ENCODE data around the gene KRTAP3-1.

KRTAP3-1 gene

GRCh38 chr17:40963838-40964237 is 45.1 kb downstream of the KRTAP3-1 start:
- peak; percentile 46 for TF ChIP-seq CTCF (IDR thresholded peaks at IDR 0.05; ENCODE audit: extremely low read depth, insufficient read depth, missing control alignments)
- in situ Hi-C loops (cut with MboI; ENCODE audit: low pct_unique_long_range_greater_than_20kb, low sequenced_read_pairs, unreplicated experiment) = no loop called here
- peak; percentile 23 for DNase-seq (ENCODE audit: low spot score)

- no peak for TF ChIP-seq CTCF (IDR thresholded peaks at IDR 0.05; ENCODE audit: extremely low read depth, insufficient read depth, missing control alignments)
- in situ Hi-C loops (cut with MboI; ENCODE audit: low pct_unique_long_range_greater_than_20kb, low sequenced_read_pairs, unreplicated experiment) = no loop called here
- DNase-seq (ENCODE audit: low spot score) = no peak
These were observed 46.8 kb downstream of the KRTAP3-1 start for GRCh38 chr17:40962059-40962561.

GRCh38 chr17:40961591-40961990 is 47.3 kb downstream of the KRTAP3-1 start:
- no peak for DNase-seq (ENCODE audit: low spot score)
- in situ Hi-C loops (cut with MboI; ENCODE audit: low pct_unique_long_range_greater_than_20kb, low sequenced_read_pairs, unreplicated experiment) = no loop called here
- no peak for TF ChIP-seq CTCF (IDR thresholded peaks at IDR 0.05; ENCODE audit: extremely low read depth, insufficient read depth, missing control alignments)

- in situ Hi-C loops (cut with MboI; ENCODE audit: low pct_unique_long_range_greater_than_20kb, low sequenced_read_pairs, unreplicated experiment) = no loop called here
- TF ChIP-seq CTCF (IDR thresholded peaks at IDR 0.05; ENCODE audit: extremely low read depth, insufficient read depth, missing control alignments) = no peak
These were observed 48.8 kb downstream of the KRTAP3-1 start for GRCh38 chr17:40960144-40960543.

More at GRCh38 chr17:40960144-40960543, 48.8 kb downstream of the KRTAP3-1 start:
- DNase-seq (ENCODE audit: low spot score) = no peak
